Neural cell (in vitro differentiated cells): ENCODE data around the gene MAPKAPK5.

ENCODE experiments used
- EZH2 ChIP-seq: fragments of 200-600, 300-800 bp; shearing (Covaris generic), sonication (generic); IDR thresholded peaks from 2 replicates; pipeline ENCODE4 v1.6.1; 2014; ENCODE audit warnings: antibody characterized with exemption, low read length, borderline replicate concordance, mild to moderate bottlenecking; ENCODE audit not compliant: insufficient read depth, poor library complexity, severe bottlenecking
- POLR2AphosphoS5 ChIP-seq: IDR thresholded peaks from 2 replicates; pipeline ENCODE4 v1.6.1; 2012
- RAD21 ChIP-seq: fragments of 450-650 bp; conservative IDR thresholded peaks from 2 replicates; pipeline ENCODE4 v1.6.1; 2014; ENCODE audit warnings: antibody characterized with exemption, mild to moderate bottlenecking, moderate library complexity
- TF ChIP-seq, protein P1 (sequence below): fragments of 450-650 bp; IDR thresholded peaks from 2 replicates; pipeline ENCODE4 v1.5.1; 2014; ENCODE audit warnings: antibody characterized with exemption, mild to moderate bottlenecking, moderate library complexity; ENCODE audit not compliant: poor library complexity, severe bottlenecking

DNA sequence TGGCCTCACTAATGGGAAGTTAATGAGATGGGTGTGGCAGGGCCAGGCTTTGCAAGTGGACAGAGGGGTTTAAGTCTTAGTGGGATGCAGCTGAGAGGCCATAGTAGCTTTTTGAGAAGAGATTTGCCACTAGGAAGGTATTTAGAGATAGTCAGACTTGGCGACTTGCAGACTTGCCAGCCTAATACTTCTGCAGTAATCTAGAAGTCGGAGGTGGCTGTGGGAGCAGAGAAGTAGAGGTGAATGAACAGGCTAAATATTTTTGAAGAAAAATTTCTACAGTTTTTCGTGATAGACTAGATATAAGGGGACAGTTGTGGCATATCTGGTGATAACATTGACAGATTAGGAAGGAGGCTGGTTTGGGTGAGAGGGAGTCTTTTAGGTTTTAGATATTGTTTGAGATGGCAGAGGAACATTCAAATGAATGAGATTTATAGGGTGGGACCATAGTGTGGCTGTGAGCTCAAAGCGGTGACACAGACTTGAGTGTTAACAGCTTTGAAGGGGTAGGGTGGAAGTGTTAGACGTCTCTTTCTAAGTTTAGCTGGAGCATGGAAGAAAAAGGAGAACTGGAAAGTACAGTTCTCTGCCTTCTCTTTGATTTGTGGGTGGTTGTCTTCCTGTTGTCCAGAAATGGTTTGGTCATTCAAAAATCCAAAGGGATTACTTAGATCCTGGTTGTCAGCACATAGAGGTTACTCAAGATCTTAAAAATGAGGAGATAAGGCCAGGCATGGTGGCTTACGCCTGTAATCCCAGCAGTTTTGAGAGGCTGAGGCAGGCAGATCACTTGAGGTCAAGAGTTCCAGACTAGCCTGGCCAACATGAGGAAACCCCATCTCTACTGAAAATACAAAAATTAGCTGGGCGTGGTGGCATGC lies 44.9 kb downstream of the MAPKAPK5 start:
- no peak for TF ChIP-seq POLR2AphosphoS5
- TF ChIP-seq, protein P1, sequence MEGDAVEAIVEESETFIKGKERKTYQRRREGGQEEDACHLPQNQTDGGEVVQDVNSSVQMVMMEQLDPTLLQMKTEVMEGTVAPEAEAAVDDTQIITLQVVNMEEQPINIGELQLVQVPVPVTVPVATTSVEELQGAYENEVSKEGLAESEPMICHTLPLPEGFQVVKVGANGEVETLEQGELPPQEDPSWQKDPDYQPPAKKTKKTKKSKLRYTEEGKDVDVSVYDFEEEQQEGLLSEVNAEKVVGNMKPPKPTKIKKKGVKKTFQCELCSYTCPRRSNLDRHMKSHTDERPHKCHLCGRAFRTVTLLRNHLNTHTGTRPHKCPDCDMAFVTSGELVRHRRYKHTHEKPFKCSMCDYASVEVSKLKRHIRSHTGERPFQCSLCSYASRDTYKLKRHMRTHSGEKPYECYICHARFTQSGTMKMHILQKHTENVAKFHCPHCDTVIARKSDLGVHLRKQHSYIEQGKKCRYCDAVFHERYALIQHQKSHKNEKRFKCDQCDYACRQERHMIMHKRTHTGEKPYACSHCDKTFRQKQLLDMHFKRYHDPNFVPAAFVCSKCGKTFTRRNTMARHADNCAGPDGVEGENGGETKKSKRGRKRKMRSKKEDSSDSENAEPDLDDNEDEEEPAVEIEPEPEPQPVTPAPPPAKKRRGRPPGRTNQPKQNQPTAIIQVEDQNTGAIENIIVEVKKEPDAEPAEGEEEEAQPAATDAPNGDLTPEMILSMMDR: no peak
- TF ChIP-seq EZH2: no peak
- TF ChIP-seq RAD21: no peak
